OCI-LY1 (cell line): Measurements from ENCODE around the gene FUNDC2.

ENCODE experiments used
- EZH2 ChIP-seq: fragments of 200-600 bp; sonication (generic), shearing (Covaris generic); IDR thresholded peaks from 2 replicates; pipeline ENCODE4 v1.8.0; 2017; ENCODE audit warnings: borderline replicate concordance, mixed run types, mild to moderate bottlenecking, antibody characterized with exemption, low read length, moderate library complexity, mixed read lengths
- TF ChIP-seq, protein P1 (sequence below): fragments of 200-600 bp; sonication (generic), shearing (Covaris generic); IDR thresholded peaks from 2 replicates; pipeline ENCODE4 v1.5.1; 2017; ENCODE audit warnings: mild to moderate bottlenecking, antibody characterized with exemption, low read length, moderate library complexity, mixed read lengths

DNA sequence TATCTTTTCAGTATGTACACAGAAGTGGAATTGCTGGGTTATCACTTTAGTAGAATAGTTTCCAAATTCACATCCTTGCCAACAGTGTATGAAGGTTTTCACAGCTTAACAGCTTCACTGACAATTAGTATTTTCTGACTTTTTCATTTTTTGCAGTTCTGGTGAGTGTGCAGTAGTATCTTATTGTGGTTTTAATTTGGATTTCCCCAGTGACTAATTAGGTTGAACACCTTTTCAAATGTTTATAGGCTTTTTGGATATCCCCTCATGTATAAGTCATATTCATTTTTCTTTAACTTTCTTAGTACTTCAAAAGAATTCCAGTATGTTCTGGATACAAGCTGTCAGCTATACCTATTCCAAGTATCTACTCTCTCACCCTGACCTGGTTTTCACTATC lies 81.8 kb downstream of the FUNDC2 start:
- TF ChIP-seq, protein P1, sequence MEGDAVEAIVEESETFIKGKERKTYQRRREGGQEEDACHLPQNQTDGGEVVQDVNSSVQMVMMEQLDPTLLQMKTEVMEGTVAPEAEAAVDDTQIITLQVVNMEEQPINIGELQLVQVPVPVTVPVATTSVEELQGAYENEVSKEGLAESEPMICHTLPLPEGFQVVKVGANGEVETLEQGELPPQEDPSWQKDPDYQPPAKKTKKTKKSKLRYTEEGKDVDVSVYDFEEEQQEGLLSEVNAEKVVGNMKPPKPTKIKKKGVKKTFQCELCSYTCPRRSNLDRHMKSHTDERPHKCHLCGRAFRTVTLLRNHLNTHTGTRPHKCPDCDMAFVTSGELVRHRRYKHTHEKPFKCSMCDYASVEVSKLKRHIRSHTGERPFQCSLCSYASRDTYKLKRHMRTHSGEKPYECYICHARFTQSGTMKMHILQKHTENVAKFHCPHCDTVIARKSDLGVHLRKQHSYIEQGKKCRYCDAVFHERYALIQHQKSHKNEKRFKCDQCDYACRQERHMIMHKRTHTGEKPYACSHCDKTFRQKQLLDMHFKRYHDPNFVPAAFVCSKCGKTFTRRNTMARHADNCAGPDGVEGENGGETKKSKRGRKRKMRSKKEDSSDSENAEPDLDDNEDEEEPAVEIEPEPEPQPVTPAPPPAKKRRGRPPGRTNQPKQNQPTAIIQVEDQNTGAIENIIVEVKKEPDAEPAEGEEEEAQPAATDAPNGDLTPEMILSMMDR = no peak
- no peak for TF ChIP-seq EZH2
